Karpas-422 (cell line): ENCODE measurements around the gene TCEAL4. TPM values are rescaled to one million over a fixed set of nuclear protein-coding genes. Genes with fewer than 3 reads are reported as not detected.

Source experiments
- total RNA-seq: library from RNA; depleted of rRNA; stranded (reverse); fragments of >200 nt; shearing (Covaris generic); gene quantifications from 2 replicates; pipeline ENCODE4 v1.2.3, GENCODE V29; 2014; ENCODE audit warnings: low replicate concordance; rRNA removed

Gene TCEAL4
- total RNA-seq, 1 experiment from 2014 or later = 19.8 TPM

Other genes with a start within 250 kb of the TCEAL4 start
- gene TCEAL9, start 229.0 kb upstream of the TCEAL4 start, total RNA-seq = 13.2 and 18.8 TPM in 2 replicates
- not detected in 2 replicates for gene BEX3, start 209.0 kb upstream of the TCEAL4 start, total RNA-seq
- 0.11 and 0.15 TPM in 2 replicates for gene RAB40A, start 66.0 kb upstream of the TCEAL4 start, total RNA-seq
- gene TCEAL3, start 22.4 kb downstream of the TCEAL4 start, total RNA-seq = 1.8 and 6.9 TPM in 2 replicates
- gene TCEAL1, start 43.5 kb downstream of the TCEAL4 start, total RNA-seq = 22.1 and 34.2 TPM in 2 replicates
- 83.4 and 90.4 TPM in 2 replicates for gene MORF4L2, start 101.2 kb downstream of the TCEAL4 start, total RNA-seq
- not detected in 2 replicates for gene TMEM31, start 125.4 kb downstream of the TCEAL4 start, total RNA-seq
- 1.2 TPM in 1 of 2 replicates, not detected in the other for gene PLP1, start 191.3 kb downstream of the TCEAL4 start, total RNA-seq
- not detected in 2 replicates for gene RAB9B, start 246.7 kb downstream of the TCEAL4 start, total RNA-seq